GM21381 (cell line): ENCODE results near the gene TPSD1.
"Not testable (repeated sequence)": the region's sequence is repeated elsewhere in the genome, so short reads cannot be mapped to it uniquely, and the experiment has no call there.

Experiments
- ATAC-seq: cut with Tn5 transposase; IDR thresholded peaks from one replicate; pipeline ENCODE4 v1.9.1; 2021; ENCODE audit warnings: mild to moderate bottlenecking, moderate library complexity; ENCODE audit not compliant: unreplicated experiment

The TPSD1 gene

GRCh38 chr16:1295465-1295864 lies 39.6 kb downstream of the TPSD1 start:
- ATAC-seq, result no peak

- not testable (repeated sequence) for ATAC-seq
These were observed 40.8 kb downstream of the TPSD1 start for GRCh38 chr16:1296688-1297017.

- ATAC-seq, result no peak
These were observed 41.3 kb downstream of the TPSD1 start for GRCh38 chr16:1297018-1297696.

- ATAC-seq, result no peak
These were observed 42.5 kb downstream of the TPSD1 start for GRCh38 chr16:1298406-1298805.

- ATAC-seq, result no peak
These were observed 43.4 kb downstream of the TPSD1 start for GRCh38 chr16:1299012-1299867.

GRCh38 chr16:1299868-1300203 lies 44.0 kb downstream of the TPSD1 start:
- no peak for ATAC-seq

- ATAC-seq, result peak; percentile 44
These were observed 45.0 kb downstream of the TPSD1 start for GRCh38 chr16:1300664-1301476.

- ATAC-seq, result no peak
These were observed 45.7 kb downstream of the TPSD1 start for GRCh38 chr16:1301562-1301961.

- ATAC-seq, result no peak
These were observed 50.0 kb downstream of the TPSD1 start for GRCh38 chr16:1305823-1306222.

GRCh38 chr16:1306334-1306733 lies 50.5 kb downstream of the TPSD1 start:
- no peak for ATAC-seq

- no peak for ATAC-seq
These were observed 52.4 kb downstream of the TPSD1 start for GRCh38 chr16:1308036-1308976.
